ENCODE measurements around the gene NSD2.

- TF ChIP-seq POLR2A (IDR thresholded peaks at IDR 0.05), result no peak
- TF ChIP-seq, protein P1, sequence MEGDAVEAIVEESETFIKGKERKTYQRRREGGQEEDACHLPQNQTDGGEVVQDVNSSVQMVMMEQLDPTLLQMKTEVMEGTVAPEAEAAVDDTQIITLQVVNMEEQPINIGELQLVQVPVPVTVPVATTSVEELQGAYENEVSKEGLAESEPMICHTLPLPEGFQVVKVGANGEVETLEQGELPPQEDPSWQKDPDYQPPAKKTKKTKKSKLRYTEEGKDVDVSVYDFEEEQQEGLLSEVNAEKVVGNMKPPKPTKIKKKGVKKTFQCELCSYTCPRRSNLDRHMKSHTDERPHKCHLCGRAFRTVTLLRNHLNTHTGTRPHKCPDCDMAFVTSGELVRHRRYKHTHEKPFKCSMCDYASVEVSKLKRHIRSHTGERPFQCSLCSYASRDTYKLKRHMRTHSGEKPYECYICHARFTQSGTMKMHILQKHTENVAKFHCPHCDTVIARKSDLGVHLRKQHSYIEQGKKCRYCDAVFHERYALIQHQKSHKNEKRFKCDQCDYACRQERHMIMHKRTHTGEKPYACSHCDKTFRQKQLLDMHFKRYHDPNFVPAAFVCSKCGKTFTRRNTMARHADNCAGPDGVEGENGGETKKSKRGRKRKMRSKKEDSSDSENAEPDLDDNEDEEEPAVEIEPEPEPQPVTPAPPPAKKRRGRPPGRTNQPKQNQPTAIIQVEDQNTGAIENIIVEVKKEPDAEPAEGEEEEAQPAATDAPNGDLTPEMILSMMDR (IDR thresholded peaks at IDR 0.05), result no peak
These were observed 104.7 kb downstream of the NSD2 start for GRCh38 chr4:1975880-1976279.

Measured in suprapubic skin (tissue), 3 donors.